ENCODE measurements around the gene RAX2.

The RAX2 gene

GRCh38 chr19:3801412-3802096 lies 29.5 kb upstream of the RAX2 start:
- Histone ChIP-seq H3K4me1 (ENCODE audit: control insufficient read depth, insufficient read depth, low read length, poor library complexity, severe bottlenecking) (peaks cover 12% of the 10 kb centered on the region), H3K9me3 (ENCODE audit: control insufficient read depth, low read length) (no peaks in the 10 kb centered on the region), H3K27ac (ENCODE audit: insufficient read depth, low read length, poor library complexity, severe bottlenecking) (no peak overlapping the region), H3K4me3 (ENCODE audit: insufficient read depth, low read depth, low read length, poor library complexity, severe bottlenecking) (peak overlapping the region; percentile 37), H3K27me3 (replicated peaks; ENCODE audit: control insufficient read depth, insufficient read depth, low read length, poor library complexity, severe bottlenecking) (no peaks in the 10 kb centered on the region), H3K36me3 (ENCODE audit: control insufficient read depth, insufficient read depth, low read length) (no peaks in the 10 kb centered on the region)
- peak; percentile 37 to 45 (median 42) for DNase-seq

GRCh38 chr19:3800996-3801395 lies 29.0 kb upstream of the RAX2 start:
- no peak for DNase-seq
- Histone ChIP-seq H3K4me3 (ENCODE audit: insufficient read depth, low read depth, low read length, poor library complexity, severe bottlenecking) (peak overlapping the region; percentile 37), H3K36me3 (ENCODE audit: control insufficient read depth, insufficient read depth, low read length) (no peaks in the 10 kb centered on the region), H3K27me3 (replicated peaks; ENCODE audit: control insufficient read depth, insufficient read depth, low read length, poor library complexity, severe bottlenecking) (no peaks in the 10 kb centered on the region), H3K9me3 (ENCODE audit: control insufficient read depth, low read length) (no peaks in the 10 kb centered on the region), H3K27ac (ENCODE audit: insufficient read depth, low read length, poor library complexity, severe bottlenecking) (no peak overlapping the region), H3K4me1 (ENCODE audit: control insufficient read depth, insufficient read depth, low read length, poor library complexity, severe bottlenecking) (peaks cover 12% of the 10 kb centered on the region)

- Histone ChIP-seq H3K9me3 (ENCODE audit: control insufficient read depth, low read length) (no peaks in the 10 kb centered on the region), H3K27me3 (replicated peaks; ENCODE audit: control insufficient read depth, insufficient read depth, low read length, poor library complexity, severe bottlenecking) (no peaks in the 10 kb centered on the region), H3K27ac (ENCODE audit: insufficient read depth, low read length, poor library complexity, severe bottlenecking) (no peak overlapping the region), H3K36me3 (ENCODE audit: control insufficient read depth, insufficient read depth, low read length) (no peaks in the 10 kb centered on the region), H3K4me3 (ENCODE audit: insufficient read depth, low read depth, low read length, poor library complexity, severe bottlenecking) (no peak overlapping the region), H3K4me1 (ENCODE audit: control insufficient read depth, insufficient read depth, low read length, poor library complexity, severe bottlenecking) (peaks cover 12% of the 10 kb centered on the region)
- DNase-seq: peak in 1 of 3 donors; percentile 28
Observed at GRCh38 chr19:3798137-3798536, 26.1 kb upstream of the RAX2 start.

- Histone ChIP-seq H3K27ac (ENCODE audit: insufficient read depth, low read length, poor library complexity, severe bottlenecking) (no peak overlapping the region), H3K9me3 (ENCODE audit: control insufficient read depth, low read length) (no peaks in the 10 kb centered on the region), H3K4me3 (ENCODE audit: insufficient read depth, low read depth, low read length, poor library complexity, severe bottlenecking) (no peak overlapping the region), H3K27me3 (replicated peaks; ENCODE audit: control insufficient read depth, insufficient read depth, low read length, poor library complexity, severe bottlenecking) (no peaks in the 10 kb centered on the region), H3K36me3 (ENCODE audit: control insufficient read depth, insufficient read depth, low read length) (no peaks in the 10 kb centered on the region), H3K4me1 (ENCODE audit: control insufficient read depth, insufficient read depth, low read length, poor library complexity, severe bottlenecking) (peaks cover 6% of the 10 kb centered on the region)
- no peak for DNase-seq
Observed at GRCh38 chr19:3796358-3796757, 24.3 kb upstream of the RAX2 start.

GRCh38 chr19:3793799-3794198 lies 21.8 kb upstream of the RAX2 start:
- no peak overlapping the region for H3K27ac ChIP-seq (ENCODE audit: insufficient read depth, low read length, poor library complexity, severe bottlenecking)
- no peak for DNase-seq
- H3K4me1 ChIP-seq (ENCODE audit: control insufficient read depth, insufficient read depth, low read length, poor library complexity, severe bottlenecking): no peaks in the 10 kb centered on the region
- H3K9me3 ChIP-seq (ENCODE audit: control insufficient read depth, low read length): no peaks in the 10 kb centered on the region
- H3K36me3 ChIP-seq (ENCODE audit: control insufficient read depth, insufficient read depth, low read length): no peaks in the 10 kb centered on the region
- no peak overlapping the region for H3K4me3 ChIP-seq (ENCODE audit: insufficient read depth, low read depth, low read length, poor library complexity, severe bottlenecking)
- no peaks in the 10 kb centered on the region for H3K27me3 ChIP-seq (replicated peaks; ENCODE audit: control insufficient read depth, insufficient read depth, low read length, poor library complexity, severe bottlenecking)

GRCh38 chr19:3792114-3792513 lies 20.1 kb upstream of the RAX2 start:
- Histone ChIP-seq H3K9me3 (ENCODE audit: control insufficient read depth, low read length) (no peaks in the 10 kb centered on the region), H3K4me3 (ENCODE audit: insufficient read depth, low read depth, low read length, poor library complexity, severe bottlenecking) (no peak overlapping the region), H3K27ac (ENCODE audit: insufficient read depth, low read length, poor library complexity, severe bottlenecking) (no peak overlapping the region), H3K36me3 (ENCODE audit: control insufficient read depth, insufficient read depth, low read length) (no peaks in the 10 kb centered on the region), H3K27me3 (replicated peaks; ENCODE audit: control insufficient read depth, insufficient read depth, low read length, poor library complexity, severe bottlenecking) (no peaks in the 10 kb centered on the region), H3K4me1 (ENCODE audit: control insufficient read depth, insufficient read depth, low read length, poor library complexity, severe bottlenecking) (no peaks in the 10 kb centered on the region)
- DNase-seq: no peak

GRCh38 chr19:3790941-3791340 lies 18.9 kb upstream of the RAX2 start:
- no peaks in the 10 kb centered on the region for H3K36me3 ChIP-seq (ENCODE audit: control insufficient read depth, insufficient read depth, low read length)
- no peaks in the 10 kb centered on the region for H3K27me3 ChIP-seq (replicated peaks; ENCODE audit: control insufficient read depth, insufficient read depth, low read length, poor library complexity, severe bottlenecking)
- no peak overlapping the region for H3K4me3 ChIP-seq (ENCODE audit: insufficient read depth, low read depth, low read length, poor library complexity, severe bottlenecking)
- no peak for DNase-seq
- no peaks in the 10 kb centered on the region for H3K9me3 ChIP-seq (ENCODE audit: control insufficient read depth, low read length)
- no peak overlapping the region for H3K27ac ChIP-seq (ENCODE audit: insufficient read depth, low read length, poor library complexity, severe bottlenecking)
- no peaks in the 10 kb centered on the region for H3K4me1 ChIP-seq (ENCODE audit: control insufficient read depth, insufficient read depth, low read length, poor library complexity, severe bottlenecking)

- Histone ChIP-seq H3K4me3 (ENCODE audit: insufficient read depth, low read depth, low read length, poor library complexity, severe bottlenecking) (no peak overlapping the region), H3K27me3 (replicated peaks; ENCODE audit: control insufficient read depth, insufficient read depth, low read length, poor library complexity, severe bottlenecking) (no peaks in the 10 kb centered on the region), H3K4me1 (ENCODE audit: control insufficient read depth, insufficient read depth, low read length, poor library complexity, severe bottlenecking) (peaks cover 3% of the 10 kb centered on the region), H3K27ac (ENCODE audit: insufficient read depth, low read length, poor library complexity, severe bottlenecking) (no peak overlapping the region), H3K36me3 (ENCODE audit: control insufficient read depth, insufficient read depth, low read length) (no peaks in the 10 kb centered on the region), H3K9me3 (ENCODE audit: control insufficient read depth, low read length) (no peaks in the 10 kb centered on the region)
- no peak for DNase-seq
Observed at GRCh38 chr19:3790209-3790734, 18.2 kb upstream of the RAX2 start.

- Histone ChIP-seq H3K9me3 (ENCODE audit: control insufficient read depth, low read length) (no peaks in the 10 kb centered on the region), H3K4me1 (ENCODE audit: control insufficient read depth, insufficient read depth, low read length, poor library complexity, severe bottlenecking) (peaks cover 8% of the 10 kb centered on the region), H3K27ac (ENCODE audit: insufficient read depth, low read length, poor library complexity, severe bottlenecking) (no peak overlapping the region), H3K27me3 (replicated peaks; ENCODE audit: control insufficient read depth, insufficient read depth, low read length, poor library complexity, severe bottlenecking) (no peaks in the 10 kb centered on the region), H3K4me3 (ENCODE audit: insufficient read depth, low read depth, low read length, poor library complexity, severe bottlenecking) (no peak overlapping the region), H3K36me3 (ENCODE audit: control insufficient read depth, insufficient read depth, low read length) (no peaks in the 10 kb centered on the region)
- no peak for DNase-seq
Observed at GRCh38 chr19:3788996-3789778, 17.2 kb upstream of the RAX2 start.
